DND-41 (cell line): Measurements from ENCODE around the gene DNMT3L.

Experiments used
- ATAC-seq: fragments of 200-7000 bp; cut with Tn5 transposase; 3 replicates; pipeline ENCODE4 v1.9.1; 2021; ENCODE audit warnings: low read depth; ENCODE audit not compliant: insufficient read depth
- DNase-seq: peaks from one replicate; pipeline ENCODE4 v3.0.0-alpha.2; 2020
- H2AFZ ChIP-seq: 2 replicates; pipeline ENCODE4 v1.6.0; 2012; ENCODE audit warnings: low read depth, low read length
- H3K27ac ChIP-seq: 2 replicates; pipeline ENCODE4 v1.5.1; 2012; ENCODE audit warnings: low read length, inconsistent platforms
- H3K27me3 ChIP-seq: fragments of 200-600 bp; sonication (generic); 2 replicates; pipeline ENCODE4 v1.6.0; 2012; ENCODE audit warnings: low read length, mild to moderate bottlenecking, inconsistent platforms; ENCODE audit not compliant: insufficient read depth, poor library complexity
- H3K36me3 ChIP-seq: 2 replicates; pipeline ENCODE4 v1.5.1; 2012; ENCODE audit warnings: low read length, inconsistent platforms; ENCODE audit not compliant: insufficient read depth
- H3K4me1 ChIP-seq: 2 replicates; pipeline ENCODE4 v1.5.1; 2012; ENCODE audit warnings: mild to moderate bottlenecking, low read length; ENCODE audit not compliant: insufficient read depth
- H3K4me2 ChIP-seq: 2 replicates; pipeline ENCODE4 v1.6.0; 2012; ENCODE audit warnings: mild to moderate bottlenecking, moderate library complexity, low read length, inconsistent platforms; ENCODE audit not compliant: insufficient read depth
- H3K4me3 ChIP-seq, 2 experiments: fragments of 200-600 bp in 1 of 2; shearing (Covaris generic) in 1 of 2; 2 replicates each; pipeline ENCODE4 v1.5.1; 2012 to 2016; ENCODE audit warnings: inconsistent platforms in 2 of 2, low read length in 2 of 2, mild to moderate bottlenecking in 2 of 2, low read depth in 1 of 2, moderate library complexity in 1 of 2
- H3K79me2 ChIP-seq: 2 replicates; pipeline ENCODE4 v1.6.0; 2012; ENCODE audit warnings: low read length, inconsistent platforms; ENCODE audit not compliant: insufficient read depth
- H3K9ac ChIP-seq: 2 replicates; pipeline ENCODE4 v1.6.0; 2012; ENCODE audit warnings: low read depth, mild to moderate bottlenecking, inconsistent platforms, low read length, moderate library complexity
- H3K9me3 ChIP-seq: 2 replicates; pipeline ENCODE4 v1.5.1; 2012; ENCODE audit warnings: low read length, moderate library complexity, mild to moderate bottlenecking, inconsistent platforms; ENCODE audit not compliant: insufficient read depth, severe bottlenecking
- H4K20me1 ChIP-seq: 2 replicates; pipeline ENCODE4 v1.6.0; 2012; ENCODE audit warnings: low read length; ENCODE audit not compliant: insufficient read depth
- EZH2 ChIP-seq: IDR thresholded peaks from 3 replicates; pipeline ENCODE4 v1.6.1; 2012; ENCODE audit warnings: borderline replicate concordance, low read depth, mild to moderate bottlenecking, moderate library complexity, low read length, inconsistent platforms; ENCODE audit not compliant: severe bottlenecking
- TF ChIP-seq, protein P1 (sequence below): IDR thresholded peaks from 2 replicates; pipeline ENCODE4 v1.5.1; 2012; ENCODE audit warnings: borderline replicate concordance, low read length, moderate library complexity, mild to moderate bottlenecking; ENCODE audit not compliant: poor library complexity, severe bottlenecking; ENCODE audit errors: extremely low read depth

Gene DNMT3L

DNA sequence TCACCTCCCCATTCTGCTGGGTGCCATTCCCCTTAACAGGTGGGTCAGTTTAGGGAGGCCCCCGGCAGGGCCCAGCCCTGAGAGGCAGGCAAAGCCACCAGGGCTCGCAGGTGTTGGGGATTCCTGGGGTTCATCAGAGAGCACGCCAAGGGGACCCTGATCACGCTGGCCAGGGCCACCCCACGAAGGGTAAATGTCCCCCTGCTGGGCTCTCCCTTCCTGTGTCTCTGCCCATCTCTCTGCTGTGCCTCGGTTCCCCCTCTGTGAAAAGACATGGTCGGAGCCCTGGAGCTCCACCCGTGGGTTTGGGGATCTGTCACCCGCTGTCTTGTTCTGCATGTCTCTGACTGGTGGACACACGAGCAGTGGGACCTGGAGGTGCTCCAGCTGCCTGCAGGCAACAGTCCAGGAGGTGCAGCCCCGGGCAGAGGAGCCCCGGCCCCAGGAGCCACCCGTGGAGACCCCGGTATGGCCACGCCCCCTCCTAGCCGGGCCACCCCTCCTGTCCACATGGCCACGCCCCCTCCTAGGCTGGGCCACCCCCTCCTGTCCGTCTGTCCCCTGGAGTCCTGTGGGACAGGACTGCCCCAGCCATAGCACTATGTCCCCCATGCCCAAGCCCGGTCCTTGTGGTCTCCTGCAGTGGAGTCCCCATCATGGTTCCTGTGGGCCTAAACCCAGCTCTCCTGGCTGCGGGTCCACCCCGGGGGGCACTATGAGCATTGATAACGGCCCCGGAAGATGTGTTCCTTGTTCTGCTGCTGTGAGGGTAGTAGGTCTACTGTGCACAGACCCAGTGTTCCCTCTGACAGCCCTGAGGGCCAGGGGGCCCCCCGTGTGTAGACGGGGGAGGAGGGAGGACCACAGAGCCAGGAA lies 30.5 kb upstream of the DNMT3L start:
- Histone ChIP-seq H3K4me3 (no peak overlapping the region), H3K27me3 (no peaks in the 10 kb centered on the region), H2AFZ (no peak overlapping the region), H3K27ac (no peak overlapping the region), H3K9ac (no peak overlapping the region), H3K9me3 (no peaks in the 10 kb centered on the region), H3K4me2 (no peak overlapping the region), H4K20me1 (0 out of 2 replicates have a peak, but pooled peaks cover 4% of the 10 kb centered on the region), H3K36me3 (no peaks in the 10 kb centered on the region), H3K79me2 (no peaks in the 10 kb centered on the region), H3K4me1 (no peaks in the 10 kb centered on the region; the same call in 1 of the 2 replicates)
- DNase-seq (no peak), ATAC-seq (no peak)
- TF ChIP-seq, protein P1, sequence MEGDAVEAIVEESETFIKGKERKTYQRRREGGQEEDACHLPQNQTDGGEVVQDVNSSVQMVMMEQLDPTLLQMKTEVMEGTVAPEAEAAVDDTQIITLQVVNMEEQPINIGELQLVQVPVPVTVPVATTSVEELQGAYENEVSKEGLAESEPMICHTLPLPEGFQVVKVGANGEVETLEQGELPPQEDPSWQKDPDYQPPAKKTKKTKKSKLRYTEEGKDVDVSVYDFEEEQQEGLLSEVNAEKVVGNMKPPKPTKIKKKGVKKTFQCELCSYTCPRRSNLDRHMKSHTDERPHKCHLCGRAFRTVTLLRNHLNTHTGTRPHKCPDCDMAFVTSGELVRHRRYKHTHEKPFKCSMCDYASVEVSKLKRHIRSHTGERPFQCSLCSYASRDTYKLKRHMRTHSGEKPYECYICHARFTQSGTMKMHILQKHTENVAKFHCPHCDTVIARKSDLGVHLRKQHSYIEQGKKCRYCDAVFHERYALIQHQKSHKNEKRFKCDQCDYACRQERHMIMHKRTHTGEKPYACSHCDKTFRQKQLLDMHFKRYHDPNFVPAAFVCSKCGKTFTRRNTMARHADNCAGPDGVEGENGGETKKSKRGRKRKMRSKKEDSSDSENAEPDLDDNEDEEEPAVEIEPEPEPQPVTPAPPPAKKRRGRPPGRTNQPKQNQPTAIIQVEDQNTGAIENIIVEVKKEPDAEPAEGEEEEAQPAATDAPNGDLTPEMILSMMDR = no peak
- TF ChIP-seq EZH2 = no peak

DNA sequence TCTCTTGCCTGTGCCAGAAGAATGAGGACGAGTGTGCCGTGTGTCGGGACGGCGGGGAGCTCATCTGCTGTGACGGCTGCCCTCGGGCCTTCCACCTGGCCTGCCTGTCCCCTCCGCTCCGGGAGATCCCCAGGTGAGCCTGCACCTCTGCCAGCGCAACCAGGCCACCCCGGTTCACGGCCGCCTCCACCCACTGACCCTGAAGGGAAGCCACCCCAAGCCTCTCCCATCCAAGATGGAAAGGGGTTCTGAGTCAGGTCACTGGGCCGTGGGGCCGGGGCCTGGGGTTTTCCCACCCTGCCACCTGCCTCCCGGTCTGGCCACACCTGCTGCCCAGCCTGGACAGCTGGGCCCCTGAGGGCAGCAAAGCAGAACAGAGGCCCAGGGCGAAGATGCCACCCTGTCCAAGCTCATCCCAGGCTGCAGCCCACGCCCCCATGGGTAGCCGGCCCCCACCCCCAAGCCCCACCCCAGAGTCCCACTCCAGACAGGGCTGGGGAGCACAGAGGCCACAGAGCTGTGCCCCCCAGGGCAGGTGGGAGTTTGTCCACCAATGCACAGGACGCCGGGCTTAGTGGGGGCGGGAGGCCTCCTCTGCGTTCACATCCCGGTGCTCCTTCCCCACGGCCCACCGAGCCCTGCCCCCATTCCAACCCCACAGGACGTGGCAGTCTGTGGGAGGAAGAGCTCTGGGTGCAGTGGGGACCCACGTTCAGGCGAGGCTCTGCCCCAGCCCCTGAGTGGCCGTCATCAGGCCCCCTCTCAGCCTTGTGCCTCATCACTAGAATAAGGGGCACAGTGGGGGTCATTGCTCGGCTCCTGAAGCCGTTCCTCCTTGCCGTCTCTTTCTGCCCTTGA lies 29.6 kb upstream of the DNMT3L start:
- no peaks in the 10 kb centered on the region for H3K36me3 ChIP-seq
- H3K9me3 ChIP-seq = no peaks in the 10 kb centered on the region
- 0 out of 2 replicates have a peak, but pooled peaks cover 4% of the 10 kb centered on the region for H4K20me1 ChIP-seq
- no peaks in the 10 kb centered on the region for H3K27me3 ChIP-seq
- H3K4me3 ChIP-seq = no peak overlapping the region
- DNase-seq (no peak), ATAC-seq (no peak)
- no peak overlapping the region for H2AFZ ChIP-seq
- no peaks in the 10 kb centered on the region for H3K79me2 ChIP-seq
- TF ChIP-seq, protein P1 = no peak
- TF ChIP-seq EZH2 = no peak
- H3K9ac ChIP-seq = no peak overlapping the region
- no peaks in the 10 kb centered on the region for H3K4me1 ChIP-seq
- H3K27ac ChIP-seq = no peak overlapping the region
- no peak overlapping the region for H3K4me2 ChIP-seq

- Histone ChIP-seq H3K27ac (no peak overlapping the region), H3K9ac (no peak overlapping the region), H3K4me3 (no peak overlapping the region), H3K27me3 (no peaks in the 10 kb centered on the region), H3K79me2 (no peaks in the 10 kb centered on the region), H3K4me2 (no peak overlapping the region), H3K4me1 (no peaks in the 10 kb centered on the region), H3K36me3 (no peaks in the 10 kb centered on the region), H4K20me1 (0 out of 2 replicates have a peak, but pooled peaks cover 4% of the 10 kb centered on the region), H3K9me3 (no peaks in the 10 kb centered on the region), H2AFZ (no peak overlapping the region)
- no peak for TF ChIP-seq EZH2
- TF ChIP-seq, protein P1 = no peak
- ATAC-seq (no peak), DNase-seq (no peak)
Measured at GRCh38 chr21:44290327-44291077, 28.8 kb upstream of the DNMT3L start.
